ENCODE results near the gene GOLGA6A. TPM values are rescaled to one million over a fixed set of nuclear protein-coding genes. Genes with fewer than 3 reads are reported as not detected.
"Not testable (repeated sequence)": the region's sequence is repeated elsewhere in the genome, so short reads cannot be mapped to it uniquely, and the experiment has no call there.

GOLGA6A gene
- not detected in 2 replicates for total RNA-seq (2014; rRNA removed; shearing (Covaris generic))

- DNase-seq (ENCODE audit: low spot score); in situ Hi-C loops (cut with HindIII; ENCODE audit: low sequenced_read_pairs): not testable (repeated sequence)
Observed at GRCh38 chr15:74082450-74082849, at the start of gene GOLGA6A. Gene GOLGA6A, minus strand, starts transcription at chr15:74082550. Its CDS starts 41 bp downstream, at chr15:74082509.

GRCh38 chr15:74131628-74132413 lies 49.5 kb upstream of the GOLGA6A start:
- DNase-seq (ENCODE audit: low spot score): no peak
- in situ Hi-C loops (cut with HindIII; ENCODE audit: low sequenced_read_pairs): no loop called here

GRCh38 chr15:74130849-74131627 lies 48.7 kb upstream of the GOLGA6A start:
- no peak for DNase-seq (ENCODE audit: low spot score)
- in situ Hi-C loops (cut with HindIII; ENCODE audit: low sequenced_read_pairs): no loop called here

- in situ Hi-C loops (cut with HindIII; ENCODE audit: low sequenced_read_pairs): no loop called here
- DNase-seq (ENCODE audit: low spot score): no peak
Observed at GRCh38 chr15:74130155-74130848, 48.0 kb upstream of the GOLGA6A start, which contains the start of gene ISLR2. Gene ISLR2, plus strand, starts transcription at chr15:74130586. Its CDS starts 2,169 bp downstream, at chr15:74132755.

GRCh38 chr15:74129586-74130154 lies 47.3 kb upstream of the GOLGA6A start:
- no peak for DNase-seq (ENCODE audit: low spot score)
- in situ Hi-C loops (cut with HindIII; ENCODE audit: low sequenced_read_pairs): no loop called here

GRCh38 chr15:74128785-74129585 lies 46.6 kb upstream of the GOLGA6A start:
- in situ Hi-C loops (cut with HindIII; ENCODE audit: low sequenced_read_pairs): no loop called here
- no peak for DNase-seq (ENCODE audit: low spot score)

GRCh38 chr15:74127954-74128784 lies 45.8 kb upstream of the GOLGA6A start:
- in situ Hi-C loops (cut with HindIII; ENCODE audit: low sequenced_read_pairs): no loop called here

GRCh38 chr15:74127255-74127953 lies 45.1 kb upstream of the GOLGA6A start:
- in situ Hi-C loops (cut with HindIII; ENCODE audit: low sequenced_read_pairs): no loop called here
- DNase-seq (ENCODE audit: low spot score): peak; percentile 79

More at GRCh38 chr15:74127954-74128784, 45.8 kb upstream of the GOLGA6A start:
- DNase-seq (ENCODE audit: low spot score): no peak

- DNase-seq (ENCODE audit: low spot score): no peak
- in situ Hi-C loops (cut with HindIII; ENCODE audit: low sequenced_read_pairs): no loop called here
Observed at GRCh38 chr15:74124759-74125158, 42.4 kb upstream of the GOLGA6A start.

- in situ Hi-C loops (cut with HindIII; ENCODE audit: low sequenced_read_pairs): no loop called here
- no peak for DNase-seq (ENCODE audit: low spot score)
Observed at GRCh38 chr15:74124196-74124595, 41.8 kb upstream of the GOLGA6A start.

- DNase-seq (ENCODE audit: low spot score): no peak
- in situ Hi-C loops (cut with HindIII; ENCODE audit: low sequenced_read_pairs): no loop called here
Observed at GRCh38 chr15:74123658-74124057, 41.3 kb upstream of the GOLGA6A start.

- in situ Hi-C loops (cut with HindIII; ENCODE audit: low sequenced_read_pairs): no loop called here
- no peak for DNase-seq (ENCODE audit: low spot score)
Observed at GRCh38 chr15:74123131-74123429, 40.7 kb upstream of the GOLGA6A start.

- in situ Hi-C loops (cut with HindIII; ENCODE audit: low sequenced_read_pairs): no loop called here
- no peak for DNase-seq (ENCODE audit: low spot score)
Observed at GRCh38 chr15:74122403-74123130, 40.2 kb upstream of the GOLGA6A start.

- no peak for DNase-seq (ENCODE audit: low spot score)
- in situ Hi-C loops (cut with HindIII; ENCODE audit: low sequenced_read_pairs): no loop called here
Observed at GRCh38 chr15:74121858-74122257, 39.5 kb upstream of the GOLGA6A start.

- in situ Hi-C loops (cut with HindIII; ENCODE audit: low sequenced_read_pairs): no loop called here
- DNase-seq (ENCODE audit: low spot score): no peak
Observed at GRCh38 chr15:74121039-74121438, 38.7 kb upstream of the GOLGA6A start.

GRCh38 chr15:74120426-74120825 lies 38.1 kb upstream of the GOLGA6A start:
- in situ Hi-C loops (cut with HindIII; ENCODE audit: low sequenced_read_pairs): no loop called here

GRCh38 chr15:74109713-74110112 lies 27.4 kb upstream of the GOLGA6A start:
- no peak for DNase-seq (ENCODE audit: low spot score)
- in situ Hi-C loops (cut with HindIII; ENCODE audit: low sequenced_read_pairs): no loop called here

More at GRCh38 chr15:74120426-74120825, 38.1 kb upstream of the GOLGA6A start:
- no peak for DNase-seq (ENCODE audit: low spot score)
